Osteocyte (in vitro differentiated cells): ENCODE data around the gene POU6F2. TPM values are rescaled to one million over a fixed set of nuclear protein-coding genes. Genes with fewer than 3 reads are reported as not detected.

ENCODE experiments used
- DNase-seq: peaks from one replicate; pipeline ENCODE4 v3.0.0; 2021; ENCODE audit warnings: mixed read lengths; ENCODE audit not compliant: unreplicated experiment; ENCODE audit errors: extremely low spot score
- H3K27ac Mint-ChIP-seq: one replicate; pipeline ENCODE4 v1.8.0; 2021; ENCODE audit warnings: mild to moderate bottlenecking, mixed read lengths; ENCODE audit not compliant: unreplicated experiment
- H3K27me3 Mint-ChIP-seq: one replicate; pipeline ENCODE4 v1.8.0; 2021; ENCODE audit warnings: mixed read lengths; ENCODE audit not compliant: unreplicated experiment
- H3K36me3 Mint-ChIP-seq: one replicate; pipeline ENCODE4 v1.8.0; 2021; ENCODE audit warnings: mixed read lengths; ENCODE audit not compliant: unreplicated experiment
- H3K4me1 Mint-ChIP-seq: one replicate; pipeline ENCODE4 v1.8.0; 2021; ENCODE audit warnings: mixed read lengths; ENCODE audit not compliant: unreplicated experiment
- H3K4me3 Mint-ChIP-seq: one replicate; pipeline ENCODE4 v1.8.0; 2021; ENCODE audit warnings: mild to moderate bottlenecking, moderate library complexity, mixed read lengths; ENCODE audit not compliant: unreplicated experiment
- H3K9me3 Mint-ChIP-seq: one replicate; pipeline ENCODE4 v1.8.0; 2021; ENCODE audit warnings: mixed read lengths; ENCODE audit not compliant: unreplicated experiment
- CTCF ChIP-seq: fragments of 200-600 bp; sonication (generic); IDR thresholded peaks from 2 replicates; pipeline ENCODE4 v1.5.0; 2021; ENCODE audit warnings: antibody characterized with exemption, mild to moderate bottlenecking, moderate library complexity
- total RNA-seq: library from RNA; stranded (reverse); gene quantifications from 2 replicates; pipeline ENCODE4 v1.2.1, GENCODE V29; 2021

Gene POU6F2
- total RNA-seq, 1 donor from 2014 or later: 0.78 TPM

- Mint-ChIP-seq H3K36me3 (no peaks in the 10 kb centered on the region), H3K4me1 (peaks cover 3% of the 10 kb centered on the region), H3K4me3 (no peak overlapping the region), H3K27me3 (no peaks in the 10 kb centered on the region), H3K27ac (no peak overlapping the region), H3K9me3 (no peaks in the 10 kb centered on the region)
- no peak for DNase-seq
- TF ChIP-seq CTCF: no peak
These were observed 43.2 kb upstream of the POU6F2 start for GRCh38 chr7:38934536-38934935.

DNA sequence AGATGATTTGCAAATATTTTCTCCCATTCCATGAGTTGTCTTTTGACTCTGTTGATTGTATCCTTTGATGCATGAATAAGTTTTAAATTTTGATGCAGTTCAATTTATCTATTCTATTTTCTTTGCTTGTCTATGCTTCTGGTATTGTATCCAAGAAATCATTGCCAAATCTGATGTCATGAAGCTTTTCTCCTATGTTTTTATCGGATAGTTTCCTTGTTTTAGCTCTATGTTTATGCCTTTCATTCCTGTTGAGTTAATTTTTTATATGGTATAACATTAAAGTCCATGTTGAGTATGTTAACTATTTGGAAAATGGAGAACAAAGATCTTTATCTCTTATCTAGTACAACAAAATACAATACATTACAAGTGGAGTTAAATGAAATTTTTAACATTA, 41.1 kb upstream of the POU6F2 start:
- Mint-ChIP-seq H3K27ac (no peak overlapping the region), H3K4me1 (no peaks in the 10 kb centered on the region), H3K9me3 (no peaks in the 10 kb centered on the region), H3K27me3 (no peaks in the 10 kb centered on the region), H3K36me3 (no peaks in the 10 kb centered on the region), H3K4me3 (no peak overlapping the region)
- no peak for DNase-seq
- TF ChIP-seq CTCF: no peak

- Mint-ChIP-seq H3K36me3 (no peaks in the 10 kb centered on the region), H3K4me1 (peaks cover 6% of the 10 kb centered on the region), H3K27me3 (no peaks in the 10 kb centered on the region), H3K4me3 (no peak overlapping the region), H3K27ac (no peak overlapping the region), H3K9me3 (no peaks in the 10 kb centered on the region)
- DNase-seq: no peak
- TF ChIP-seq CTCF: no peak
These were observed 39.7 kb upstream of the POU6F2 start for GRCh38 chr7:38938001-38938485.

DNA sequence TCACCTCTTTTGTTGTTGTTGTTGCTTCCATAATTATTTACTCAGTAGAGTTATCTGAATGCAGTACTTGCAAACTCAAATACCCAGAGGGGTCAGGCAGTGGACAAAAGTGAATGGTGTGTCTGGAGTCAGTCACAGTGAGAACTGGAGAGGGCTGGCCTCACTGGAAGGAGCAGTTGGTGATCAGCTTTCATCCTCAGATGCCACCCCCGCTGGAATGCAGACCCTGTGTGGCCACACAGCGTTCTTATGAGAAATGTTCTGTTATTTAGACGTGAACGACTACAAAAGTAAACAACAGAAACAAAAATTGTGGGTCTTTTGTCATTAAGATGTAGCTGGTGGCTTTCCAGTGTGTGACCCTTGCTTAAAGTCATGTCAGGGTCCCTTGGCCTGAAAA, 39.1 kb upstream of the POU6F2 start:
- TF ChIP-seq CTCF: no peak
- Mint-ChIP-seq H3K27me3 (no peaks in the 10 kb centered on the region), H3K9me3 (no peaks in the 10 kb centered on the region), H3K4me1 (peaks cover 6% of the 10 kb centered on the region), H3K27ac (no peak overlapping the region), H3K4me3 (no peak overlapping the region), H3K36me3 (no peaks in the 10 kb centered on the region)
- no peak for DNase-seq

GRCh38 chr7:38940774-38941173, 36.9 kb upstream of the POU6F2 start:
- H3K4me1 Mint-ChIP-seq: peaks cover 6% of the 10 kb centered on the region
- TF ChIP-seq CTCF: no peak

More at GRCh38 chr7:38940774-38941173, 36.9 kb upstream of the POU6F2 start:
- Mint-ChIP-seq H3K27ac (no peak overlapping the region), H3K4me3 (no peak overlapping the region), H3K36me3 (no peaks in the 10 kb centered on the region), H3K9me3 (no peaks in the 10 kb centered on the region), H3K27me3 (no peaks in the 10 kb centered on the region)
- DNase-seq: no peak
